Thymus (tissue), 11 donors: ENCODE measurements around the gene GLT1D1. TPM values are rescaled to one million over a fixed set of nuclear protein-coding genes. Genes with fewer than 3 reads are reported as not detected.
"Not testable (repeated sequence)": the region's sequence is repeated elsewhere in the genome, so short reads cannot be mapped to it uniquely, and the experiment has no call there.

ENCODE experiments used
- DNase-seq, 9 donors: peaks; one replicate each; pipeline ENCODE4 v3.0.0-alpha.2; 2013; ENCODE audit warnings: low spot score in 9 of 9, low read depth in 6 of 9, missing footprints in 1 of 9
- H3K27ac ChIP-seq, 2 donors: one replicate each; pipeline ENCODE4 v1.5.1; 2013; ENCODE audit warnings: control low read depth in 1 of 2, low read depth in 1 of 2, low read length in 1 of 2, mild to moderate bottlenecking in 1 of 2, moderate library complexity in 1 of 2
- H3K27me3 ChIP-seq, 2 donors: one replicate each; pipeline ENCODE4 v1.5.1; 2013; ENCODE audit warnings: low read length in 1 of 2; ENCODE audit not compliant: control insufficient read depth in 2 of 2, insufficient read depth in 1 of 2
- H3K36me3 ChIP-seq, 2 donors: one replicate each; pipeline ENCODE4 v1.5.1; 2013; ENCODE audit warnings: low read length in 1 of 2, mild to moderate bottlenecking in 1 of 2, moderate library complexity in 1 of 2; ENCODE audit not compliant: control insufficient read depth in 2 of 2, insufficient read depth in 2 of 2
- H3K4me1 ChIP-seq, 2 donors: one replicate each; pipeline ENCODE4 v1.5.1; 2013; ENCODE audit warnings: low read length in 2 of 2; ENCODE audit not compliant: control insufficient read depth in 2 of 2, insufficient read depth in 2 of 2
- H3K4me3 ChIP-seq, 2 donors: one replicate each; pipeline ENCODE4 v1.5.1; 2013; ENCODE audit warnings: low read length in 2 of 2, control low read depth in 1 of 2, mild to moderate bottlenecking in 1 of 2
- H3K9me3 ChIP-seq, 2 donors: one replicate each; pipeline ENCODE4 v1.5.1; 2013; ENCODE audit warnings: low read length in 1 of 2, mild to moderate bottlenecking in 1 of 2; ENCODE audit not compliant: control insufficient read depth in 2 of 2, insufficient read depth in 1 of 2
- WGBS: extraction: QIAGEN DNeasy Blood & Tissue Kit; methylation state at CpG from one replicate; pipeline ENCODE4 v1.1.7; 2013; 5-methylcytosine and 5-hydroxymethylcytosine counted together
- polyA plus RNA-seq: library from polyadenylated mRNA; stranded (reverse); fragments of 200-250 nt; gene quantifications from one replicate; pipeline ENCODE4 v1.2.3, GENCODE V29; 2013
- total RNA-seq: library from RNA; stranded (reverse); fragments of 120-200 nt; gene quantifications from one replicate; pipeline ENCODE4 v1.2.4, GENCODE V29; 2013
- donor health status: healthy.

The GLT1D1 gene
- total and polyA plus RNA-seq, 2 donors: 0.33 to 1.1 TPM

DNA sequence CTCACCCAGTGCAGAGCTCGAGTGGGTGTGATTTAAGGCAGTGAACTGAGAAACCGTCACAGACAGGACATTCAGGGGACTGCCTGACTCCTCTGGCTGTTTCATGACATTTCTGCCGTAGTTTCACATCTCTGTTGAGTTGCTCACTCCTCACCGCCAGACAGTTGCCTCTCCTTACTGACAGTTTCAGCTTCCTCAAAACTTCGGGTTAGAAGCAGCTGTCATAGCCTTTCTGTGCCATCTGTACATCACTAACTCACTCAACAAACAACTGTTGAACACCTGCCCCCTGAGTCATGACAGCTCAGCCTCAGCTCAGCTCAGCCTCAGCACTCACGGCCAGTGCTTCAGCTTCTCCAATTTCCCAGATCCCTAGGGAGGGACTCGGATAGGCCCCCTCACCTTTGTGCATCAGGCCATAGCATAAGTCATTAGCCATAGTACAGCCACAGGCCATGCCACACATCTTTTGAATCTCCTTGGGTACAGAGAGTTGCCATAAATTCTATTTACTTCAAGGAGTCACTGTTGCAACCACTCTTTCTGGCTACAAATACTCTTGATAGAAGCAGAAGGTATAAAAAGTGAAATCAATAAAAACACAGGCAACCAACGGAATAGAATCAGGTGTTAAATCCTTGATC lies 23.3 kb upstream of the GLT1D1 start:
- Histone ChIP-seq H3K4me3 (no peak overlapping the region), H3K4me1 (peaks cover 0 to 5% of the 10 kb centered on the region in 2 donors), H3K27ac (peak overlapping the region; percentile 17 to 36), H3K9me3 (no peaks in the 10 kb centered on the region), H3K36me3 (no peaks in the 10 kb centered on the region), H3K27me3 (peaks cover 0 to 2% of the 10 kb centered on the region in 2 donors)
- 41% methylated on average over 8 of the region's 8 CpGs for whole genome bisulfite sequencing
- DNase-seq: no peak

DNA sequence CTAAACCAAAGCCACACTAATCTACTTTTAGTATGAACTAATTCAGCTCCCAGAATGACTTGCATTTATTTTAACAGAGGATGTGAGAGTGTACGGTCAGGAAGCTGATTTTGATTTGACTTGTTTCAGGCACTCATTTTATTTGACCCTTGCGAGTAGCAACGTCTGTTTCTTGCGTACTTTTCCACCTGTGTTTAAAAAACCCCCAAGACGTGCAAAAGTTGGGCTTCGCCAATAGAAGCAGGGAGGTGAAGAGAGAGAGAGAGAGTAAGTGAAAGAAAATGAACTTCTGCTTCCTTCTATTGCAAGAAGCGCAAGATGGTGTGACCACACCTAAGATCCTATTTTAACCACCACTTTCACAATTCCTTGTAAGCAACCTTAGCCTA lies 22.8 kb upstream of the GLT1D1 start:
- no peak overlapping the region for H3K27ac ChIP-seq
- no peak overlapping the region for H3K4me3 ChIP-seq
- no peaks in the 10 kb centered on the region for H3K9me3 ChIP-seq
- WGBS: 13% methylated on average over 7 of the region's 7 CpGs
- peaks cover 0 to 2% of the 10 kb centered on the region in 2 donors for H3K27me3 ChIP-seq
- no peak for DNase-seq
- peaks cover 0 to 5% of the 10 kb centered on the region in 2 donors for H3K4me1 ChIP-seq
- H3K36me3 ChIP-seq: no peaks in the 10 kb centered on the region

DNA sequence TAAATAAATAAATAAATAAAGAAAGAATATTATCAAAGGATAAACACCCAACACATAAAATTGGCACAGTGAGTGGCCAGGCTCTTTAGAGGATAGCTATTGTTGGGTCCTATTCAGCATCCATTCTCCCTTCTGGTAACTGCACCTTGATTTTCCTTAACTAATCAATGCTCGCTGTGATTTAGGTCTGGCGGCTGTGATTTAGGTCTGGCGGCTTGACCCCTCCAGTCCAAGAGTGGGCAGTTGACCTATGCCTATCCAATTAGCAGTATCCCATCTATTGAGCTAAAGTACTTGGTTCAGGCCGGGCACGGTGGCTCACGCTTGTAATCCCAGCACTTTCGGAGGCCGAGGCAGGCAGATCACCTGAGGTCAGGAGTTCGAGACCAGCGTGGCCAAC lies 19.9 kb upstream of the GLT1D1 start:
- Histone ChIP-seq H3K27ac (no peak overlapping the region), H3K27me3 (peaks cover 0 to 2% of the 10 kb centered on the region in 2 donors), H3K9me3 (no peaks in the 10 kb centered on the region), H3K4me1 (peaks cover 0 to 5% of the 10 kb centered on the region in 2 donors), H3K4me3 (no peak overlapping the region), H3K36me3 (no peaks in the 10 kb centered on the region)
- DNase-seq: no peak
- 97% methylated on average over 10 of the region's 10 CpGs for WGBS

DNA sequence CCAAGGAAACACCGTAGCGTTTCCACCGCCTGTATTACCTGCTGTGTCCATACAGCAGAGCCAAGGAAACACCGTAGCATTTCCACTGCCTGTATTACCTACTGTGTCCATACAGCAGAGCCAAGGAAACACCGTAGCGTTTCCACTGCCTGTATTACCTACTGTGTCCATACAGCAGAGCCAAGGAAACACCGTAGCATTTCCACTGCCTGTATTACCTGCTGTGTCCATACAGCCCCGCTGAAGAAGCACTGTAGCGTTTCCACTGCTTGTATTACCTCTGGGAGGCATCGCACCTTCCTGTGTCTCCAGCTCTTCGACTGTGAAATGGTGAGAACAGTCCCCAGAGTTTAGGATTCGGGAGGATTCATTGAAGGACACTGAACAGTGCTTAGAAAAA lies 13.4 kb upstream of the GLT1D1 start:
- WGBS: 81% methylated on average over 12 of the region's 12 CpGs
- not testable (repeated sequence) for DNase-seq, H3K27ac ChIP-seq, H3K27me3 ChIP-seq, H3K4me1 ChIP-seq, H3K9me3 ChIP-seq, H3K4me3 ChIP-seq, H3K36me3 ChIP-seq

DNA sequence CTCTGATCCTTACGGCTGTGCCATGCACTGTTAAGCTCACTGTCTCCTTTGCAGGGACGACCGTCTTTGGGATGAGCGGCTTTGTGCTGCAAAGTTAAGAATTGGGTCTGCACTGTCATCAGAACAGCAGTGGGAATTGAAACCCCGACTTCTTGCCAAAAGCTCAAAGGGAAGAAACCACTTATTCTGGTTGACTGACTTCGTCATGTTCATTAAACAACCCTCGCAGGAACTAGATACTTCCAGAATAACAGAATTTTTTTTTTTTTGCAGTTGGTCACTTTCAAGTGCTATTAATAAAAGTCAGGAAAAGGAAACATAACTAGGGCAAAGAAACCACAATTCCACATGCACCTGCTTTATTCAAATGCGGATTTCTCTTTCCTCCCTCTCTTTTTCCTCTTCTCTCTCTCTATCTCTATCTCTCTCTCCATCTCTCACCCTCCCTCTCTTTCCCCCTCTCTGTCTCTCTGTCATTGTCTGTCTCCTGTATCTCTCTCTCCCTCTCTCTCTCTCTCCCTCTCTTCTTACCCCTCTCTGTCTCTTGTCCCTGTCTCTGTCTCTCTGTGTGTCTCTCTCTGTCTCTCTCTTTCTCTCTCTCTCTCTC lies 12.3 kb upstream of the GLT1D1 start:
- no peaks in the 10 kb centered on the region for H3K27me3 ChIP-seq
- WGBS: 6% methylated on average over 8 of the region's 8 CpGs
- H3K36me3 ChIP-seq: no peaks in the 10 kb centered on the region
- no peak overlapping the region for H3K27ac ChIP-seq
- H3K9me3 ChIP-seq: no peaks in the 10 kb centered on the region
- DNase-seq: peak in 1 of 9 donors; percentile 34
- H3K4me3 ChIP-seq: no peak overlapping the region
- H3K4me1 ChIP-seq: peaks cover 0 to 3% of the 10 kb centered on the region in 2 donors

DNA sequence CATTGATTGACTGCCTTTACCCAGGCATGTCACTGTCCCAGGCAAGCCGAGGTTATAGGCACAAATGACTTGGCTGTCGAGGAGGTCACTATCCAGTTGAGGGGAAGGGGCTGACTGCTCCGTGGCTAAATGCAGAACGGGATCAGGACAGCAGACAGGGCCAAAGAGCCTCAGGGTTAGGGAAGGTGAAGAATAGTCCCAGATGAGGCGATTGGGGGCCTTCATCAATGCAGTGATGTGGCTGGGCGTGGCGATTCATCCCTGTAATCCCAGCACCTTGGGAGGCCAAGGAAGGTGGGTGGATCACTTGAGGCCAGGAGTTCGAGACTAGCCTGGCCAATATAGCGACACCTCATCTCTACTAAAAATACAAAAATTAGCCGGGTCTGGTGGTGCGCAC lies 10.7 kb upstream of the GLT1D1 start:
- Histone ChIP-seq H3K4me3 (no peak overlapping the region), H3K36me3 (no peaks in the 10 kb centered on the region), H3K27ac (no peak overlapping the region), H3K9me3 (no peaks in the 10 kb centered on the region), H3K4me1 (peaks cover 0 to 3% of the 10 kb centered on the region in 2 donors), H3K27me3 (no peaks in the 10 kb centered on the region)
- 92% methylated on average over 11 of the region's 11 CpGs for WGBS
- DNase-seq: no peak

DNA sequence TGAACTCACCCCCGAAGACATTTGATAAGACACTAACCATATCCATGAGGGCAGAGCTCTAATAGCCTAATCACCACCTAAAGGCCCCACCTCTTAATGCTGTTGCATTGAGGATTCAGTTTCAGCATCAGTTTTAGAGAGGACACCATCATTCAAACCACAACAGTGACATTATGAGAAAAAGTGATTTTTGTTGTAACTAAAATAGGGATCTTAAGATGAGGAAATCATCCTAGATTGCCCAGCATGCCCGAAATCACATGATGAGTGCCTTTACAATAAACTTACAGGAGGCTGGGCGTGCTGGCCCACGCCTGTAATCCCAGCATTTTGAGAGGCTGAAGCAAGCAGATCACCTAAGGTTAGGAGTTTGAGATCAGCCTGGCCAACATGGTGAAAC lies 9.7 kb upstream of the GLT1D1 start:
- no peak overlapping the region for H3K4me3 ChIP-seq
- H3K27ac ChIP-seq: no peak overlapping the region
- WGBS: 96% methylated on average over 4 of the region's 4 CpGs
- no peak for DNase-seq
- no peaks in the 10 kb centered on the region for H3K9me3 ChIP-seq
- H3K36me3 ChIP-seq: no peaks in the 10 kb centered on the region
- peaks cover 0 to 3% of the 10 kb centered on the region in 2 donors for H3K4me1 ChIP-seq
- no peaks in the 10 kb centered on the region for H3K27me3 ChIP-seq

DNA sequence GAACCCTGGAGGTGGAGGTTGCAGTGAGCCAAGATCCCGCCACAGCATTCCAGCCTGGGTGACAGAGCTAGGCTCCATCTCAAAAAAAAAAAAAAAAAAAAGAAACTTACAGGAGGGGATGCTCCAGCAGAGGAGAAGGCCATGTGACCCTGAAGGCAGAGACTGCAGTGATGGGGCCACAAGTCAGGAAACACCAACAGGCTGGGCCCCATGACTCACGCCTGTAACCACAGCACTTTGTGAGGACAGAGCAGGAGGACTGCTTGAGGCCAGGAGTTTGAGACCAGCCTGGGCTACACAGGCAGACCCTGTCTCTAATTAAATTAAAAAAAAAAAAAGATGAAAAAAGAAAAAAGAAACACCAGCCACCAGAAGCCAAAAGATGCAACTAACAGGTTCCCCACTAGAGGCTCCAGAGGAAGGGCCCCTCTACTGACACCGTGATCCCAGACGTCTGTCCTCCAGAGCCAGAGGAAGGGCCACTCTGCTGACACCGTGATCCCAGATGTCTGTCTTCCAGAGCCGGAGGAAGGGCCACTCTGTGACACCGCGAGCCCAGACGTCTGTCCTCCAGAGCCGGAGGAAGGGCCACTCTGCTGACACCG lies 9.1 kb upstream of the GLT1D1 start:
- Histone ChIP-seq H3K36me3 (no peaks in the 10 kb centered on the region), H3K27ac (no peak overlapping the region), H3K27me3 (no peaks in the 10 kb centered on the region), H3K4me1 (peaks cover 0 to 3% of the 10 kb centered on the region in 2 donors), H3K9me3 (no peaks in the 10 kb centered on the region), H3K4me3 (no peak overlapping the region)
- 66% methylated on average over 11 of the region's 11 CpGs for WGBS
- DNase-seq: no peak

DNA sequence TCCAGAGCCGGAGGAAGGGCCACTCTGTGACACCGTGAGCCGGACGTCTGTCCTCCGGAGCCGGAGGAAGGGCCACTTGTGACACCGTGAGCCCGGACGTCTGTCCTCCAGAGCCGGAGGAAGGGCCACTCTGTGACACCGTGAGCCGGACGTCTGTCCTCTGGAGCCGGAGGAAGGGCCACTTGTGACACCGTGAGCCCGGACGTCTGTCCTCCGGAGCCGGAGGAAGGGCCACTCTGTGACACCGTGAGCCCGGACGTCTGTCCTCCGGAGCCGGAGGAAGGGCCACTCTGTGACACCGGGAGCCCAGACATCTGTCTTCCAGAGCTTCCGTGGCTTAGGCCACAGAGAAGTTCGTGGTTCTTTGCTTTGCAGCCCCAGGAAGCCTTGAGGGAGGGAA lies 6.6 kb upstream of the GLT1D1 start:
- H3K36me3 ChIP-seq, H3K27me3 ChIP-seq, H3K4me3 ChIP-seq, DNase-seq, H3K9me3 ChIP-seq, H3K4me1 ChIP-seq, H3K27ac ChIP-seq: not testable (repeated sequence)
- 94% methylated on average over 27 of the region's 27 CpGs for WGBS
